BJ (cell line): Measurements from ENCODE around the gene COQ8A. TPM values are rescaled to one million over a fixed set of nuclear protein-coding genes. Genes with fewer than 3 reads are reported as not detected.
"Not testable (repeated sequence)": the region's sequence is repeated elsewhere in the genome, so short reads cannot be mapped to it uniquely, and the experiment has no call there.

Experiments
- CTCF ChIA-PET: fragments of 350-600 bp; formaldehyde crosslinking; extraction: SDS; loops from one replicate; lab custom pipeline; 2021; ENCODE audit warnings: antibody characterized with exemption, inconsistent platforms; lab: Yijun Ruan, JAX
- POLR2A ChIA-PET: fragments of 300-600 bp; sonication (Branson Sonifier 250); formaldehyde crosslinking; extraction: SDS; loops from one replicate; lab custom pipeline; 2021; ENCODE audit warnings: antibody characterized with exemption; lab: Charles Lee
- DNase-seq: peaks from one replicate; pipeline ENCODE4 v3.0.0-alpha.2; 2011; ENCODE audit warnings: low read depth
- H3K27me3 ChIP-seq: 2 replicates; pipeline ENCODE4 v1.6.0; 2011; ENCODE audit warnings: low read length; ENCODE audit not compliant: control insufficient read depth, insufficient read depth
- H3K36me3 ChIP-seq: 2 replicates; pipeline ENCODE4 v1.5.1; 2011; ENCODE audit warnings: low read length; ENCODE audit not compliant: control insufficient read depth, insufficient read depth
- H3K4me3 ChIP-seq: 2 replicates; pipeline ENCODE4 v1.5.1; 2011; ENCODE audit warnings: low read depth, mild to moderate bottlenecking, control low read depth, low read length
- CTCF ChIP-seq: IDR thresholded peaks from 2 replicates; pipeline ENCODE4 v1.5.1; 2011; ENCODE audit warnings: low read depth, mild to moderate bottlenecking, control low read depth, inconsistent platforms, low read length, moderate library complexity; ENCODE audit not compliant: insufficient read depth
- polyA plus RNA-seq: library from polyadenylated mRNA; depleted of rRNA; stranded (reverse); fragments of >200 nt; gene quantifications from 2 replicates; pipeline ENCODE4 v1.2.3, GENCODE V29; 2011

The COQ8A gene
- polyA plus RNA-seq, 1 experiment: 6.8 TPM

- H3K4me3 ChIP-seq: no peak overlapping the region
- no peak for TF ChIP-seq CTCF
- CTCF ChIA-PET: interaction anchor here (0.6 kb wide), 1 partner anchor 35 kb away, joined by 4 read pairs; no protein-coding TSS in a partner anchor
- no peaks in the 10 kb centered on the region for H3K36me3 ChIP-seq
- H3K27me3 ChIP-seq: no peaks in the 10 kb centered on the region
- POLR2A ChIA-PET: no interaction called here
- no peak for DNase-seq
Measured at GRCh38 chr1:226919995-226920394, 20.1 kb upstream of the COQ8A start.

GRCh38 chr1:226920446-226920894, 19.6 kb upstream of the COQ8A start:
- no peak overlapping the region for H3K4me3 ChIP-seq
- no peak for TF ChIP-seq CTCF
- CTCF ChIA-PET: interaction anchor here (1.7 kb wide), 1 partner anchor 8 kb away, joined by 6 read pairs; no protein-coding TSS in a partner anchor
- no peaks in the 10 kb centered on the region for H3K36me3 ChIP-seq
- POLR2A ChIA-PET: no interaction called here
- no peaks in the 10 kb centered on the region for H3K27me3 ChIP-seq
- DNase-seq: no peak

- DNase-seq: no peak
- POLR2A ChIA-PET: no interaction called here
- no peak overlapping the region for H3K4me3 ChIP-seq
- TF ChIP-seq CTCF: no peak
- no peaks in the 10 kb centered on the region for H3K36me3 ChIP-seq
- CTCF ChIA-PET: interaction anchor here (1.6 to 1.7 kb wide), 2 partner anchors 9 to 11 kb away, joined by 3 to 6 read pairs; no protein-coding TSS in a partner anchor
- no peaks in the 10 kb centered on the region for H3K27me3 ChIP-seq
Measured at GRCh38 chr1:226921504-226921903, 18.6 kb upstream of the COQ8A start.

- POLR2A ChIA-PET, DNase-seq, H3K27me3 ChIP-seq, H3K36me3 ChIP-seq, CTCF ChIA-PET, H3K4me3 ChIP-seq: not testable (repeated sequence)
Measured at GRCh38 chr1:226929260-226930111, 10.6 kb upstream of the COQ8A start.

GRCh38 chr1:226934483-226935237, 5.4 kb upstream of the COQ8A start:
- POLR2A ChIA-PET: no interaction called here

More at GRCh38 chr1:226934483-226935237, 5.4 kb upstream of the COQ8A start:
- Histone ChIP-seq H3K36me3 (no peaks in the 10 kb centered on the region), H3K4me3 (no peak overlapping the region), H3K27me3 (no peaks in the 10 kb centered on the region)
- TF ChIP-seq CTCF: no peak
- DNase-seq: no peak
- CTCF ChIA-PET: no interaction called here
